RWPE1 (cell line): Measurements from ENCODE around the gene CHST13.

Experiments
- CTCF ChIA-PET: fragments of 350-600 bp; sonication (Branson Sonifier 250); formaldehyde crosslinking; extraction: SDS; loops from one replicate; lab custom pipeline; 2021; lab: Yijun Ruan, JAX
- POLR2A ChIA-PET: fragments of 400-600 bp; formaldehyde crosslinking; extraction: SDS; loops from one replicate; lab custom pipeline; 2020; ENCODE audit warnings: antibody characterized with exemption; ENCODE audit not compliant: low non-redundant PET; lab: Yijun Ruan, JAX
- DNase-seq: peaks from one replicate; pipeline ENCODE4 v3.0.0; 2012; ENCODE audit warnings: low spot score
- H3K27ac ChIP-seq: fragments of 450-650 bp; 2 replicates; pipeline ENCODE4 v1.5.1; 2017
- TF ChIP-seq, protein P1 (sequence below): fragments of 450-650 bp; conservative IDR thresholded peaks from 2 replicates; pipeline ENCODE4 v1.5.1; 2017; ENCODE audit warnings: low read depth, mild to moderate bottlenecking

CHST13 gene

DNA sequence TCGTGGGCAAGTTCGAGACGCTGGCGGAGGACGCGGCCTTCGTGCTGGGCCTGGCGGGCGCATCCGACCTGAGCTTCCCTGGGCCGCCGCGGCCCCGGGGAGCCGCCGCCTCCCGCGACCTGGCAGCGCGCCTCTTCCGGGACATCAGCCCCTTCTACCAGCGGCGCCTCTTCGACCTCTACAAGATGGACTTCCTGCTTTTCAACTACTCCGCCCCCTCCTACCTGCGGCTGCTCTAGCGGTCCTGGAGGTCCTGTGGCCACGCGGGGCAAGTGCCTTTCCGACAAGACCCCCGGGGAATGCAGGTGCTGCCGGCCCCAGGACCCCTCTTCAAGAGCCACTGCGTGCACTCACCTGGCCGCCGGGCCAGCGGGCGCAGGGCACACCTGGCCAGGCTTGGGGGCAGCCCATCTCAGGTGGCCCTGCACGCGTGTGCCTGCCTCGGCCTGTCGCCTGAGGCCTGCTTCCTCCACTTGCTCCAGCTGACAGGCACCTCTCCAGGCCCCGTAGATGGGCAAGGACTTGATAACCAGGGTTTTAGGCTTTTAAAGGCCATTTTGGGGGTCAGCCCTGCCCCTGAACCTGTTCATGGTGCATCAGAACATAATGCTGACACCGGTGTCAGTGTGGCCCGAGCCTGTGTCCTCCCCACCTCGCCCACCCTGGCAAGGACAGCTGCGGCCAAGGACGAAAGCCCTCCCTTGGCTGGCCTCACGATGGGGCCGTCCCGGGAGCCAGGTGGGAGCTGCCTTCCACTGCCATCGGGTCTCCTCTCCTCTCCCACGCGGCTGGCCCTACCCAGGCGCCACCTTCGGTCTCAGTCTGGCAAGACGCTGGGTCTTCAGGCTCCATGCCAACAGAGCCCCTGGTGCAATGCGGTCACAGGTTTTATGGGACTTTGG lies 18.6 kb downstream of the CHST13 start:
- no peak for DNase-seq
- no peak overlapping the region for H3K27ac ChIP-seq
- ChIA-PET POLR2A (no interaction called here), CTCF (interaction anchor here (0.7 kb wide), 1 partner anchor 884 kb away, joined by 3 read pairs; no protein-coding TSS in a partner anchor)
- TF ChIP-seq, protein P1, sequence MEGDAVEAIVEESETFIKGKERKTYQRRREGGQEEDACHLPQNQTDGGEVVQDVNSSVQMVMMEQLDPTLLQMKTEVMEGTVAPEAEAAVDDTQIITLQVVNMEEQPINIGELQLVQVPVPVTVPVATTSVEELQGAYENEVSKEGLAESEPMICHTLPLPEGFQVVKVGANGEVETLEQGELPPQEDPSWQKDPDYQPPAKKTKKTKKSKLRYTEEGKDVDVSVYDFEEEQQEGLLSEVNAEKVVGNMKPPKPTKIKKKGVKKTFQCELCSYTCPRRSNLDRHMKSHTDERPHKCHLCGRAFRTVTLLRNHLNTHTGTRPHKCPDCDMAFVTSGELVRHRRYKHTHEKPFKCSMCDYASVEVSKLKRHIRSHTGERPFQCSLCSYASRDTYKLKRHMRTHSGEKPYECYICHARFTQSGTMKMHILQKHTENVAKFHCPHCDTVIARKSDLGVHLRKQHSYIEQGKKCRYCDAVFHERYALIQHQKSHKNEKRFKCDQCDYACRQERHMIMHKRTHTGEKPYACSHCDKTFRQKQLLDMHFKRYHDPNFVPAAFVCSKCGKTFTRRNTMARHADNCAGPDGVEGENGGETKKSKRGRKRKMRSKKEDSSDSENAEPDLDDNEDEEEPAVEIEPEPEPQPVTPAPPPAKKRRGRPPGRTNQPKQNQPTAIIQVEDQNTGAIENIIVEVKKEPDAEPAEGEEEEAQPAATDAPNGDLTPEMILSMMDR = no peak

DNA sequence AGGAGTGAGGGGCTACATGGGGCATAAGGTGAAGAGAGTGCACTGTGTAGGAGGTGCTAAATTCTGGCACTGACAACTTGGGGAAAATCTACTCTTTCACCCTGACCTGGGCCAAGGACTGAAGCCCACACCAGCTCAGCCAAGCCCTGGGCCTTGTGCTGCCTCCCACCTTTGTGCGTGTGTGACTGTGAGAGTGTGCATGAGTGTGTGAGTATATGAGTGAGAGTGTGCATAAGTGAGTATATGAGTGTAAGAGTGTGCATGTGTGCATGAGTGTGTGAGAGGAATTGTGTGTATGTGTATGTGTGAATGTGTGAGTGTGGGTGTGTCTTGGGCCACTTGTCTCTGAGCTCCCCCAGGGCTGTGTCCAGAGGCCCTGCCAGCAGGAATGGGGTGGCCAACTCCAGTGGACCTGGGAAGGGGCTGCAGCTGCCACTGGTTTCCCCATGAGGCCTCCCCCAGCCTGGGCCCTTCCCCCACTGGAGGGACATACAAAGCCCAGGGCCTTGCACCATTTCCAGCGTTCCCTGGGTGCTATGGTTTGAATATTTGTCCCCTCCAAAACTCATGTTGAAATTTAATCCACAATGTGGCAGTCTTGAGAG lies 19.6 kb downstream of the CHST13 start:
- no peak for DNase-seq
- ChIA-PET CTCF (no interaction called here), POLR2A (no interaction called here)
- H3K27ac ChIP-seq = no peak overlapping the region
- TF ChIP-seq, protein P1 = no peak

DNA sequence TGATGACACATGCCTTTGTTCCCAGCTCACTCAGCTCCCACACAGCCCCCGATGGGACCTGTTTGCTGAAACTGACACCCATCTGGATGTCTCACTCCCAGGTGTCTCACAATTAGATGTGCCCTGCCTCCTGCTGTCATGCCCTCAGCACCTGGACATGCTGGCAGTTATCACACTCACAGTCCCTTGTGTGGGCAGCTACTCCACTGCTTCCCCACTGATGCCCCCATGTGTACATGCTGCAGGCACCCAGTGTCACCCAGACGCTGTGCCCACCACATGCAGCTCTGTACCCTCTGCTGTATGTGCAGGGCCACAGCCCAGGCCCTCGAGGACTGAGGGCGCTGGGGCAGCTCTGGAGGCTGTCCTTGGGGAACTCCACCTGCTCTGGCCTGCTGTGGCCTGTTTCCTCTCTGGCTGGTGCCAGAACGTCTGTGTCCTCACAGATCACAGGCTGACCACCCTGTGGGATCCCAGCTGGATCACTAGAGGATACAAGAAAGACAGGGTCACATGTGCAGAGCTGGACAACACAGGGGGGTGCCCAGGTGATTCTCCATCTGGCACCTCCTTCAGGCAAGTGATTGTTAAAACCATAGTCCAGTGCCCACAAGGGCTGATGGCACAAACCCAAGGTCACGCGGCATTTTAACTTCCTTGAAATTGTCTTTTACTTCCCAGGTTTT lies 20.8 kb downstream of the CHST13 start:
- TF ChIP-seq, protein P1 = no peak
- H3K27ac ChIP-seq = no peak overlapping the region
- DNase-seq = no peak
- POLR2A ChIA-PET = no interaction called here
- CTCF ChIA-PET = no interaction called here

DNA sequence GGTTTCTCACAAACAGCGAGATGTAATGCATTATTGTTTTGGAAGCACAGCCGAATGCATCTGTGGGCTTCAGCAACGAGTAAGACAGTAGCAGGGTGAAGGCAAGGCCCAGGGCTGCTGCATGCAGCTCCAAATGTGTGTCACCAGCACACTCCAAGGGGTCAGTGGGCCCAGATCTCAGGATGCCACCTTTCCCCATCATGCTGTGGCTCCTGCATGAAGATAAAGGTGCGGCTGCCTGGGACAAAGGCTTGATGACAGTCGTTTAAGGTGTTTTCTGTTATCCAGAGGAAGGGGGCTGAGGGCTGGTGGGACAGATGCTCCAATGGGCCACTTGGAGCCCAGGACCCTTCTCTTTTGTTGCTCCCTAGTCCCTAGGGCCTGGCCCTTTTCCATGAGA lies 21.6 kb downstream of the CHST13 start:
- no peak overlapping the region for H3K27ac ChIP-seq
- TF ChIP-seq, protein P1 = no peak
- DNase-seq = no peak
- ChIA-PET CTCF (no interaction called here), POLR2A (no interaction called here)

DNA sequence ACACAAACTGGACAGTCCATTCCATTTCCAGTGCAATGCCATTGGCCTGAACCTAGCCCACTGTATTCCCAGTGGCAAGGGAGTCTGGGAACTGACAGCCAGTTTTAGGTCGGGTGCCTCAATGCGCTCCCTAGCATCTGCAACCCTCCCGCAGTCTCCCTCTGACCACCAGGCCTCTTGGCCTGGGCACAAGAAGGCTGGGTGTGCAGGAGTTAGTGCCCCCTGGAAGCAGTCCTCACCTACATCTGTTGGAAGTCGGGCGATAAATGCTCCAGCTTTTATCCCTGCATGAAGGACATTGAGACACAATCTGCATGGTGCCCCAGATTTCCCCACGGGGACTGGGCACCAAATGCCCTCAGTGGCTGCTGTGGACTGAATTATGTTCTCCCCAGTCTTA lies 22.1 kb downstream of the CHST13 start:
- POLR2A ChIA-PET = no interaction called here
- H3K27ac ChIP-seq = no peak overlapping the region
- CTCF ChIA-PET = interaction anchor here (0.6 kb wide), 1 partner anchor 656 kb away, joined by 3 read pairs; no protein-coding TSS in a partner anchor
- TF ChIP-seq, protein P1 = no peak
- DNase-seq = no peak

DNA sequence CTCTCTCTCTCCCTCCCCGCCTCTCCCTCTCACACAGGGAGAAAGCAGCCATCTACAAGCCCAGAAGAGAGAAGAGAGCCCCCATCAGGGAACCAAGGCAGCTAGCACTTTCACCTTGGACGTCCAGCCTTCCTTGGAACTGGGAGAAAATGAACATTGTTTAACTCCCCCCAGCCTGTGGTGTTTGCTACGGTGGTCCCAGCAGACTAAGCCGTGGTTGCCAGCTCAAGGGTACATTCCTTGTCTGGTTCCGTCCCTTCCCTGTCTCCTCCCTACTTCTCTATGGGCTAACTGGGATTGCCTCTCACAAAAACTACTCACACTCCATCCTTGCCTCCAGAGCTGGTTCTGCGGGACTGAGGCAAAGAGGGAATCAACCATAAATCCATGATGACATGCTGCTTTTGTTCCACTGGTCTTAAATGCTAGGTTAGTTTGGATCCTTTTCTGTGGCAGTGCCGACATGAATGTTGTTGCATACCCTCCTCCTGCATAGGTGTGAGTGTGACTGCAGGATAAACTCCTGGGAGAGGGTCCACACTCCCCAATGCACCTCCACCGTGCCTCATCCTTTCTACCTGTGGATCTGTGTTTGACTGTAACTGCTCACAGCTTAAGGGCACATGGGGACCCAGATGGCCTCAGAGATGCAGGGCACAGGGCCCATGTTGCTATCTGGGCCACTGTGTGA lies 22.7 kb downstream of the CHST13 start:
- ChIA-PET POLR2A (no interaction called here), CTCF (interaction anchor here (0.6 kb wide), 1 partner anchor 655 kb away, joined by 3 read pairs; no protein-coding TSS in a partner anchor)
- TF ChIP-seq, protein P1 = no peak
- H3K27ac ChIP-seq = no peak overlapping the region
- DNase-seq = no peak
